NCI-H2081 treated with DMSO at 0.1 percent for 48 hours (cell line): ENCODE results near the gene MRPL37.
"Not testable (repeated sequence)": the region's sequence is repeated elsewhere in the genome, so short reads cannot be mapped to it uniquely, and the experiment has no call there.

Source experiments
- DNase-seq: peaks from one replicate; lab custom pipeline; 2025; lab: John Stamatoyannopoulos, UW

The MRPL37 gene

GRCh38 chr1:54172614-54173599, 27.1 kb upstream of the MRPL37 start:
- no peak for DNase-seq

- no peak for DNase-seq
These were observed 26.3 kb upstream of the MRPL37 start for GRCh38 chr1:54173681-54174080.

- no peak for DNase-seq
These were observed 25.9 kb upstream of the MRPL37 start for GRCh38 chr1:54174106-54174505.

- DNase-seq = no peak
These were observed 23.2 kb upstream of the MRPL37 start for GRCh38 chr1:54176621-54177327.

GRCh38 chr1:54177726-54178125, 22.2 kb upstream of the MRPL37 start:
- no peak for DNase-seq

DNA sequence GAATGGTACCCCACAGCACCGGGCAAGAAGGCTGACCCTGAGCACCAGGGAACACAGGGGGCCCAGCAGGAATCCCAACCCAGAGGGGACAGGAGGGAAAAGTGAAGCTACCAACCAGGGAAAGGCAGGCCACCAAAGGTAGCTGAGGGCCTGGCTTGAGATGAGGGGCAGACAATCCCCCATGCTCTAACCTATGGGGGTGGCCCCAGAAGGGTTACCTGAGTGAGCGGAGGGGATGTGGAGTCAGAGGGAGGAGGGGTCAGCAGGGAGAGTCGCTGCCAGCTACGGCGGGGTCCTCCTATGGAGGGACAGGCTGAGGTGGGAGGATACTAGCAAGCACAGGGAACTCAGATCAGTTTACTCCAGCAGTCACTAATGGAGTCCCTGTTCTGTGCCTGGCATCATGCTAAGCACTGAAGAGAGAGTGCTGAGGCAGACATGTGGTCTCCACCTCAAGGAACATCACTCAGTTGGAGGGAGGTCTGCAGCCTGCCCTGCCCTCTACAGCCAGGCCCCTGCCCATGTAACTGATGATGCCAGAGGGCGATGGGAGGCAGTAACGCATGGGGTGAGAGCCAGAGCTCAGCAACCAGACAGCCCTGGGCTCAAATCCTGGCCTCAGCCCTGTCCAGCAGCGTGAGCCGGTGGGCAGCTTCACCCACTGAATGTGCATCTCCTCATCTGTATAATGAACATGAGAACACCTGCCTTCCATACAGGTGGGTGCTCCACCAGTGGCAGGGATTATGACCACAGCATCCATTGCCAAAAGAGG, 21.5 kb upstream of the MRPL37 start:
- no peak for DNase-seq

DNA sequence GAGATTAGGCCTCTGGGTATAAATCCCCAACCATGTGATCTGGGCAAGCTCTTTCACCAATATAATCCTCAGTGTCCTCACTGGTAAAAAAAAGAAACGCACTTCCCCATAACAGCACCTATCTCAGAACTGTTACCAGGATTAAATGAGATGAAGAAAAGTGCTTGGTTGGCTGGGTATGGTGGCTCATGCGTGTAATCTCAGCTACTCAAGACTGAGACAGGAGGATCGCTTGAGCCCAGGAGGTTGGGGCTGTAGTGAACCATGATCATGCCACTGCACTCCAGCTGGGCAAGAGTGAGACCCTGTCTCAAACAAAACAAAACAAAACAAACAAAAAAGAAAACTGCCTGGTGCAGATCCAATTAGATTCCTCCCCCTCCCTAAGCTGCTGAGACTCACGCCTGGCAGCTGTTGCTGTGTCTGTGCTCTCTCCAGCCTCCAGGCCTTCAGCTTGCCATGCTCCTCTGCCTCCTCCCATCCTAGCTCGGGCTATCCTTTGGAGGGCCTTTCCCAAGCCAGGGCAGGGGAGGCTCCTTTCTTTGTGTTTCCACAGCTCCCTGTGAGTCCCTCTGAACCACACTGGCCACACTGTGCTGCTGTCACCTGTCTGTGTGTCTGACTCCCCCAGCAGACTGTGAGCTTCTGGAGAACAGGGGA, 19.1 kb upstream of the MRPL37 start:
- no peak for DNase-seq

GRCh38 chr1:54186056-54186455, 13.9 kb upstream of the MRPL37 start:
- no peak for DNase-seq

- no peak for DNase-seq
These were observed 11.7 kb upstream of the MRPL37 start for GRCh38 chr1:54188291-54188690.

- DNase-seq = no peak
These were observed 9.4 kb upstream of the MRPL37 start for GRCh38 chr1:54190526-54190925.

DNA sequence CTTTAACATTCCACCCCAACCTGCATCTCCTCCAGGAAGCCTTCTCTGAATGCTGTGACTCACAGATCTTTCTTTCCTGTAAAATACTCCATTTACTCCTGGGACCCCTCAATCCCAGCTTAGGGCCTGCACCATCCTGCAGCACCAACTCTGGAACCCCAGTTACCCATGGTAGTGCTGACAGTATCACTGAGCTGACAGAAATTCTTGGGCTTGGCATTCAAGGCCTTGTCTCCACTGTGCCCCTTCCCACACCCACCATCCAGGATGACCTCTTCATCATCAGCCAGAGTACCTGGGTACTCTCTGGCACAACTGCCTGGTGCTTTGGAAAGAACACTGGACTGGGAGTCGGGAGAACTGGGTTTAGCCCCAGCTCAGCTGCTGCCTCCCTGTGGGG, 8.4 kb upstream of the MRPL37 start:
- no peak for DNase-seq

DNA sequence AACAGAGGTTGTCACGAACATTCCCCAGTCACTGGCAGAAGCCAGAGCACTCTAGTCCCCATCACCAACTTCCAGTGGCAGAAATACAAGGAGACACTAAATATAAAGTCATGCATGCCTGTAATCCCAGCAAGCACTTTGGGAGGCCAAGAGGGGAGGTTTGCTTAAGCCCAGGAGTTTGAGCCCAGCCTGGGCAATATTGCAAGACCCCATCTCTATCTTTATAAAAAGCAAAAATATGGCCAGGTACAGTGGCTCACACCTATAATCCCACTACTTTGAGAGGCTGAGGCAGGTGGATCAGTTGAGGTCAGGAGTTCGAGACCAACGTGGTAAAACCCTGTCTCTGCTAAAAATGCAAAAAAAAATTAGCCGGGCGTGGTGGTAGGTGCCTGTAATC, 6.5 kb upstream of the MRPL37 start:
- no peak for DNase-seq

DNA sequence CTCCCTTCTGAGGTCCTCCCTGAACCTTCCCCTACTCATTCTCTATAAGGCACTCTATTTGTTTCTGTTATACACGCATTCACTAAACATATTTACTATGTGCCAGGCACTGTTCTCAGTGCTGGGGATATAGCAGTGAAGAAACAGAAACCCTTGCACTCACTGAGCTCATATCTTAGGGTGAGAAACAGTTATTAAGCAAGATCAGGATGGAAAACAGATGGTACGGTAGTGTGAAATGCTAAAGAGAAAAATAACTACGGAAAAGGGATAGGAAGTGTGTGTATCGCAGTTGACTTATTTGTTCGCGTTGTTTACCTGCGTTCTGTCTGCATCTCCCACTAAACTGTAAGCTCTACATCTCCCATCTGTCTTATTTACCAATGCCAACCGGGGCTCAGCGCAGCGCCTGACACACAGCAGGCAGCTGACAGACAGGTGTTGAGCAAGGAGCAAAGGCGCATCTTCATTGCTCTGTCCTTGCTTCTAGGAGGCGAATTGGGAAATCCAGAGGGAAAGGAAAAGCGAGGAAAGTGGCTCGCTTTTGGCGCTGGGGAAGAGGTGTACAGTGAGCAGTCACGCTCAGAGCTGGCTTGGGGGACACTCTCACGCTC, 709 bp upstream of the MRPL37 start:
- DNase-seq = no peak

DNA sequence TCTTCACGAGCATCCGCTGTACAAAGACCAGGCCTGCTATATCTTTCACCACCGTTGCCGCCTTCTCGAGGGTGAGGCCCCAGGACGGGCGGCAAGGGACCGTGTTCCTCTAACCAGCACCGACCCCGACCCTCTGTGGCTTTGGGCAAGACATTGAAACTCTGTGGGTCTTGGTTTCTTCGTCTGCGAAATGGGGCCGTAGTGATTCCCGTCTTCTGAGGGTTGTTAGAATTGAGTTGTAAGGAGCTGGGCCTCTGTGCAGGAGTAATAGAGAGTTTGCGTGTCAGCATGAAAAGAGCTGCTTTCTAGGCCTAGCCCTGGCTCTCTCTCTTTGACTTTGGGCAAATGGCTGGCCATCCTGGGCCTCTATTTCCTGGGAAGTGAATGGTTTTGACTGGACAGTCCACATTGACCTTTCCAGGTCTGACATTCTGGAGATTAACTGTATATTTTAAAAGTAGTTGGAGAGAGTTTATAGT, 591 bp downstream of the MRPL37 start:
- no peak for DNase-seq

DNA sequence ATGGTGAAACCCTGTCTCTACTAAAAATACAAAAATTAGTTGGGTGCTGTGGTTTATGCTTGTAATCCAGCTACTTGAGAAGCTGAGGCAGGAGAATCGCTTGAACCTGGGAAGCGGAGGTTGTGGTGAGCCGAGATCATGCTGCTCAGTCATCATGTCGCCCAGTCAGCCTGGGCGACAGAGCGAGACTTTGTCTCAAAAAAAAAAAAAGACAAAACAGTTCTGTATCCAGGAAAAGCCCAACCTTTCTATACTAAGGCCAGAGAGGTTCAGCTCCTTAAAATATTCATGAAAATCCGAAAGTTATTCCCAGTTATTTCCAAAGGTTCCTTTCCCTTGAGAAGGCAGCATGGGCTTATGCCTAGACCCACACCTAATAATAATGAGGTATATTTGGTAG, 4.2 kb downstream of the MRPL37 start:
- no peak for DNase-seq

- no peak for DNase-seq
These were observed 7.3 kb downstream of the MRPL37 start for GRCh38 chr1:54207287-54207686.

GRCh38 chr1:54207896-54208295, 7.9 kb downstream of the MRPL37 start:
- DNase-seq = not testable (repeated sequence)

- DNase-seq = no peak
These were observed 12.9 kb downstream of the MRPL37 start for GRCh38 chr1:54212872-54213271.

GRCh38 chr1:54215523-54215922, 15.6 kb downstream of the MRPL37 start:
- no peak for DNase-seq

- no peak for DNase-seq
These were observed 19.1 kb downstream of the MRPL37 start for GRCh38 chr1:54218883-54219687.

DNA sequence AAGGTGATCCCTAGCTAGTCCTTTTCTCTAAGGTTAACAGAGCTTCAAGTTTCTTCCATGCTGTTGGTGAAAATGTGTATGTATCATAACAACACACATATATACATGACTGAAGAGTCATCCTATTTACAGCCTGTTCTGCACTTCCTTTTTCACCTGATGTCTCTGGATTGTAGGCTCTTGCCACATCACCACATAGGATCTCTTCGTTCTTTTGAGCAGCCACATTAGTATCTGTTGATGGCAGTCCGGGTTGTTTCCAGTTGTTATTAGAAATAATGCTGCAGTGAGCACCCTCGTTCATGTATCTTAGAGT, 19.7 kb downstream of the MRPL37 start:
- no peak for DNase-seq
